NCI-H345 (cell line): Measurements from ENCODE around the gene ZNF138.
A peak's percentile ranks its signal among the peaks of the same experiment; 100 is the strongest.
"Not testable (repeated sequence)": the region's sequence is repeated elsewhere in the genome, so short reads cannot be mapped to it uniquely, and the experiment has no call there.

Source experiments
- DNase-seq: peaks from one replicate; lab custom pipeline; 2025; lab: John Stamatoyannopoulos, UW

ZNF138 gene

GRCh38 chr7:64794171-64794844 is at the start of gene ZNF138:
TSS of gene ZNF138 (plus strand) at chr7:64794428. CDS start at chr7:64794569, 141 bp downstream.
- DNase-seq = peak; percentile 98

GRCh38 chr7:64744680-64745079 is 49.5 kb upstream of the ZNF138 start:
- no peak for DNase-seq

GRCh38 chr7:64747802-64748201 is 46.4 kb upstream of the ZNF138 start:
- no peak for DNase-seq

- DNase-seq = no peak
Measured at GRCh38 chr7:64753032-64753431, 41.2 kb upstream of the ZNF138 start.

DNA sequence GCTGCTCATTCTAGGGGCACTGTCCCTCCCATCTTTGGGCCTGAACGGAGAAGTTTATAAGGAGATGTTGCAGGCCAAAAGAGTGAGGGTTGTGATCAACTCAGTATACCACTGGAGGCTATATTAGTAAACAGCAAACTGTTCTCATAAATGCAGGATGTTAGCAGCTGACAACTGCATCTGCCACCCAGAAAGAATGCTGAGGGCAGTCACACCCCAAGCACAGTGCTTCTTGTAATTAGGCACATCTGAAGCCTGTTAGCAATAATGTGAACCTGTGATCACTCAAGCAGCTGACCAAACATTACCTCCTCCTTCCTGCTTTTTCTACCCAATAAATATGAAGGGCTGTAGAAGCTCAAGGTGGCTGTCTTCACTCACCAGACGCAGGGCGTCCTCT is 38.4 kb upstream of the ZNF138 start:
- no peak for DNase-seq

GRCh38 chr7:64758151-64758550 is 36.1 kb upstream of the ZNF138 start:
- no peak for DNase-seq

GRCh38 chr7:64768824-64769223 is 25.4 kb upstream of the ZNF138 start:
- no peak for DNase-seq

DNA sequence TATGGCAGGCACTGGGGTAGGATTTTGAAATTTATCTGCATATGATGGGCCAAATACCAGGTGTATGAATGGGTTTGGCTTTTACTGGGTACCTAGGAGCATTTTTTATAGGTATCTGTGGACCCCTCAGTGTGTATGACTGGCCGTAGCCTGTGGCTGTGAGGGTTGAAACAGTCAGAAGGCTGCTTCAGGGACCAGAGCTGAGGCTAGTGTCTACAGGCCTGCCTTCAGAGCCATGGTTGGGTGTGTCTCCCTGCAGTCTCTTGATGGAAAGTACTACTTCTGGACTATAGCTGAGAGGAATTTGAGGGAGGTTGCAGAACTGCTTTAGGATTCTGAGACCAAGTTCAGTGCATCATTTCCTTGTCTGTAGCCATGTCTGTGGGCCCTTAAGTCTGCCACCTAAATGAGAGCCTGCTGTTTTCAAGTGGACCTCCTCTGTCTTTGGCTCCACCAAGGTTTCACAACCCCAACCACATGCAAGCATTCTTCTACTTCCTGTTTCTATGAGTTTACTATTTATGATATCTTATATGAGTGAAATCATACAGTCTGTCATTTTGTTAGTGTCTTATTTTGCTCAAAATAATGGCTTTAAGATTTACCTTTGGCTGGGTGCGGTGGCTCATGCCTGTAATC is 19.9 kb upstream of the ZNF138 start:
- no peak for DNase-seq

- DNase-seq = no peak
Measured at GRCh38 chr7:64775289-64775688, 18.9 kb upstream of the ZNF138 start.

- not testable (repeated sequence) for DNase-seq
Measured at GRCh38 chr7:64784842-64785241, 9.4 kb upstream of the ZNF138 start.

DNA sequence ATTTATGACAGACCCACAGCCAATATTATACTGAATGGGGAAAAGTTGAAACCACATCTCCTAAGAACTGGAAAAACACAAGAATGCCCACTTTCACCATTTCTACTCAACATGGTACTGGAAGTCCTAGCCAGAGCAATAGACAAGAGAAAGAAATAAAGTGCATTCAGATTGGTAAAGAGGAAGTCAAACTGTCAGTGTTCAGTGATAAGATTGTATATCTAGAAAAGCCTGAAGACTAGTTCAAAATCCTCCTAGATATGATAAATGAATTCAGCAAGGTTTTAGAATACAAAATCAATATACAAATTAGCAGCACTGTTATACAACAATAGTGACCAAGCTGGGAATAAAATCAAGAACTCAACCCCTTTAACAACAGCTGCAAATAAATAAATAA is 6.9 kb upstream of the ZNF138 start:
- no peak for DNase-seq

- DNase-seq = not testable (repeated sequence)
Measured at GRCh38 chr7:64789241-64789640, 5.0 kb upstream of the ZNF138 start.

DNA sequence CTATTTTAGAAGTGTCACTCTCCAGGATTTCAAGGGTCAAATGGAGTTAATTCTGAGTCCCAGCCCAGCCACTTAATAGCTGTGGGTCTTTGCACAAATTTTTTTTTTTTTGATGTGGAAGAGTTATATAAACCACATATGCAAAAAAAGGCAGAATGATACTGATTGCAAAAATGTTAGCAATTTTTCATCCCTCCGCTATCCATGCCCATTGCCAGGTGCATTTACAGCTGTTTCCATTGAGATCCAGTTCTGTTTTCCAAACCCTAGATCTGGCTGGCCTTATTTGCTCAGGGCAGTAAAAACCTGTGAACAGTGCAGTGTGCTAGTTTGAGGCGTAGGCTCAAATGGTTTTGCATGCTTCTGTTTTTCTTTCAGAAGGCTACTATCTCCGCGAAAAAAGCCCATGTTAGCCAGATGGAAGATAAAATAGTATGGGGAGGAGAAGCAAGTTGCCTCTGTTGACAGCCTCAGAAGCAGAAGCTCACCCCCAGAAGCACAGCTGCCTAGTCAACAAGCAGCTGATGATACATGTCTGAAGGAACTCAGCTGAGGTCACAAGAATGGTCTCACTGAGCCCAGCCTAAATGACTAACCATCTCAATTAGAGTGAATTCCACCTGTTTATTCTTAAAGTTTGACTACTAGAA is 997 bp upstream of the ZNF138 start:
- no peak for DNase-seq

DNA sequence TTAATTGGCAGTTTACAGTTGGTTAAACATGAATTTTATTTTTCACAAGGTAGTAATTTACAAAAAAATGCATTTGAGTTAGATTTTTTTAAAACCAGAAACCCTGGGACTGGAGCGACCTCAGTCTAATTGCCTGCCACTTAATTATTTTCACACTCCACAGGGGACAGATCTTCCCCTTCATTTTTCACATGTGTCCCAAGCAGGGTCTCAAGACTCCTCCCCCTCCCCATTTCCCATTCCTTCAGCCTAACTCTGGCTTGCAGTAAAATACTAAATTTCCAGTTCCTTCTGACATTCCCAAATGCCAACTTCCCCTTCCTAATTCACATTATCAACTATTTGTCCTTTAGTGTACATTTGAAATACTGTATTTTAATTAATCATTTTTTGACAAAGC is 948 bp downstream of the ZNF138 start:
- DNase-seq = no peak

GRCh38 chr7:64799169-64799568 is 4.9 kb downstream of the ZNF138 start:
- DNase-seq = not testable (repeated sequence)

- no peak for DNase-seq
Measured at GRCh38 chr7:64802699-64803098, 8.5 kb downstream of the ZNF138 start.

- DNase-seq = no peak
Measured at GRCh38 chr7:64807731-64808365, 13.6 kb downstream of the ZNF138 start.

- DNase-seq = no peak
Measured at GRCh38 chr7:64811767-64812166, 17.5 kb downstream of the ZNF138 start.

DNA sequence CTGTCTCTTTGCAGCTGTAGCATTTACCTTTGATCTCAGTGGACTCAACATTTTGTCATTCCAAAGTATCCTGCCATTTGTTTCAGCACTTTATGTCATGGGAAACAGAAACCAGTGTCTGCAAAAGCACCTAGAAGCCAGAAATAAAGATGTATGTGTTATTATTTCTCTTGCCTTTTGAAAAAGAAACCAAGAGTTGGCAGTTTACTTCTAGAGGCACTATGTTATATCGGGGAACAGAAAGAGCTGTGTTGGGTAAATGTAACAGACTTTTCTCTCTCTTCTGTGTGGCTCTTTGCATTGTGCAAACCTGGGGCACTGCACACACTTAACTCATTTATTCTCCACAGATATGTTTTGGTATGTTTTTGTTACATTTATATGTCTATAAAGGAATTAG is 36.7 kb downstream of the ZNF138 start:
- DNase-seq = no peak

DNA sequence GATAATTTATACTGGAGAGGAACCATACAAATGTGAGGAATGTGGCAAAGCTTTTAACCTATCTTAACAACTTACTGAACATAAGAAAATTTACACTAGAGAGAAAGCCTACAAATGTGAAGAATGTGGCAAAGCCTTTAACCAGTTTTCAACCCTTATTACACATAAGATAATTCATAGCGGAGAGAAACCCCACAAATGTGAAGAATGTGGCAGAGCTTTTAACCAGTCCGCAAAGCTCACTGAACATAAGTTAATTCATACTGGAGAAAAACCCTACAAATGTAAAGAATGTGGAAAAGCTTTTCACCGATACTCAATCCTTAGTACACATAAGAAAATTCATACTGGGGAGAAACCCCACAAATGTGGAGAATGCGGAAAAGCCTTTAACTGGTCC is 37.9 kb downstream of the ZNF138 start:
- no peak for DNase-seq

- no peak for DNase-seq
Measured at GRCh38 chr7:64834989-64835388, 40.8 kb downstream of the ZNF138 start.

- DNase-seq = not testable (repeated sequence)
Measured at GRCh38 chr7:64835856-64836255, 41.6 kb downstream of the ZNF138 start.

- not testable (repeated sequence) for DNase-seq
Measured at GRCh38 chr7:64838051-64838450, 43.8 kb downstream of the ZNF138 start.
